DMS 273 treated with DMSO at 0.1 percent for 48 hours (cell line): ENCODE results near the gene ZDHHC18.
"Not testable (repeated sequence)": the region's sequence is repeated elsewhere in the genome, so short reads cannot be mapped to it uniquely, and the experiment has no call there.

ENCODE experiments used
- DNase-seq: peaks from one replicate; lab custom pipeline; 2025; lab: John Stamatoyannopoulos, UW

ZDHHC18 gene

DNA sequence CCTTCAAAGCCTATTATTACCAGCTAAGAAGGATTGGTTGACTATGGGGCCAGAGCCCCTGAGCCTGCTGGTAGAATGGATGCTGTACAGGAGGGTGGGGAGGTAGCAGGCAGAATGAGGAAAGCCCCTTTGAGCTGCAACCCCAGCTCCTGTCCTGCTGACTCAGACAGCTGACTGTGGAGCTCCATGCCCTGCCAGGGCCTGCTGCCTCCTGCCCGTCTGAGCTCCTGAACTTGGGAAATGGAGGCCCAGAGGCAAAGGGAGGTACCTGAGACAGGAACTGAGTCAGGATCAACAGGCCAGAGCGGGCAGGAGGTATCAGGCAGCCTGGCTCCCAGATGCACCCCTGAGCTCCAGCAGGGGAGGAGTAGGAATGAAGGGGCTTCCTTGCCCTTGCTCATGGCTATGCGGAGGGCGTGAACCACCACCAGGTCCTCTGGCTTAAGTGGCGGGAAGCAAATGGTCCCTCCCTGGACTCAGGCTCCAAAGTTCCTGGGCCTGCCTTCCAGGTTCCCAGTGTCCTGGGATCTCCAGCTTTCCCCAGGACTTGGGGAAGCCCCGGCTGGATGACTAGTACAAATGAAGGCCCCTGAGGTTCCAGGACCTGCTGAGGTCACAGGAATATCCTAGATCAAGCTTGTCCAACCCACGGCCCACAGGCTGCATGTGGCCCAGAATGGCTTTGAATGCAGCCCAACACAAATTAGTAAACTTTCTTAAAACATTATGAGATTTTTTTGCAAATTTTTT lies 32.6 kb downstream of the ZDHHC18 start:
- DNase-seq: no peak

DNA sequence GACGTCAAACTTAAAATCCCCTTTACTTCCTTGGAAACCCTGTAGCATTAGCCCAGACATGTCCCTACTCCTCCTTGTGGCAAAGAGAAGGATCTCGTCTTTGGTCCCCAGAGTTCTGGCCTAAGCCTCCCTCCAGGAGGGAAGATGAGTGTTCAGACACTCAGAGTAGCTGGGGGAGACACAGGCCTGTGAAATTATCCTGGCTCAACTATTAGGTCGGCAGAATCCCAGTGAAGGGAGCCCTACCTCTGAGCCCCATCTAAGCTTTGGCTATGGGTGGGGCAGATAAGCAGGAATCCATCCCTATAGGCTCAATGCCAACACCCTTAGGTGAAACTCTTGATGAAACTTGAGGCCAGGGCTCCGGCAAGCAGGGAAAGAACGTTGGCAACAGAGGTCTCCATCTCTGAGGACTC lies 34.8 kb downstream of the ZDHHC18 start:
- DNase-seq: no peak

DNA sequence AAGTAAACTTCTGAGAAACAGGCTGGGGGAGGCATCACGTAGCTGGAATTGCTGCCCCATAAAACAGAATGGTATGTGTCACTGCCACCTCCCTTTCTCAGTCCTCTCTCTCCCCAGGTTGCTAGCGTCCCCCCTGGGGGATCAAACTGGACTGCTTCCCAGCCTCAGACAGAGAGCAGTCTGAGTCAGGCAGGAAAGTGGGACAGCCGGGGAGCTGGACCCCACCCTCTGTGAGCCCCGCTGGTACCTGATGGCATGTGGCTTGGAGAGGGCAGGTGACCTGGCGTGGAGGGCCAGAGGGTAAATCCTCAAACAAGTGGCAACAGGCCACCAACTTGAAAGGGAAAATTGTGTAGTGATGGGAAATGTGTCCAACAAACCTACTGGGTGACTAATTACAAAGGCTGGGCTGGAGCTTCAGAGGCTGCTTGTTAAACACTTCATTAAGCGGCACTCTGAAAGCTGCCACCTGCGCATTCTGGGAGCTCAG lies 35.4 kb downstream of the ZDHHC18 start:
- no peak for DNase-seq

DNA sequence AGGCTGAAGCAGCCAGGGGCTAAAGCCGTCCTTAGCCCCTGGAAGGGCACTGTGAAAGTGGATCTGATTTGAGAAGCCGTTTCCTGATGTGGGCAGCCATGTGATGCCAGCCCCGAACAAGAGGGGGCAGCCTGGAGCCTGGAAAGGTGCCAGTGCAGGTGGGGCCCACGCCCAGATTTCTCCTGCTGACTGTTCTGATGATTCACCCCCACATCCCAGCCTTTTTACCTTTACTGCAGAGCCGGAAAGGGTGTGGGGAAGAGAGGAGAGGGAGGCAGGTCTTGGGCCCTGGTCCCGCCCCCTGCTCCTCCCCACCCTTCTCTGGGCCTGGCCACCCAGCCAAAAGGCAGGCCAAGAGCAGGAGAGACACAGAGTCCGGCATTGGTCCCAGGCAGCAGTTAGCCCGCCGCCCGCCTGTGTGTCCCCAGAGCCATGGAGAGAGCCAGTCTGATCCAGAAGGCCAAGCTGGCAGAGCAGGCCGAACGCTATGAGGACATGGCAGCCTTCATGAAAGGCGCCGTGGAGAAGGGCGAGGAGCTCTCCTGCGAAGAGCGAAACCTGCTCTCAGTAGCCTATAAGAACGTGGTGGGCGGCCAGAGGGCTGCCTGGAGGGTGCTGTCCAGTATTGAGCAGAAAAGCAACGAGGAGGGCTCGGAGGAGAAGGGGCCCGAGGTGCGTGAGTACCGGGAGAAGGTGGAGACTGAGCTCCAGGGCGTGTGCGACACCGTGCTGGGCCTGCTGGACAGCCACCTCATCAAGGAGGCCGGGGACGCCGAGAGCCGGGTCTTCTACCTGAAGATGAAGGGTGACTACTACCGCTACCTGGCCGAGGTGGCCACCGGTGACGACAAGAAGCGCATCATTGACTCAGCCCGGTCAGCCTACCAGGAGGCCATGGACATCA lies 36.5 kb downstream of the ZDHHC18 start, which contains the start of gene SFN:
Gene SFN, plus strand, starts transcription at position 369 of the 904 bp plus-strand sequence. Its CDS starts 64 bp downstream, at position 433.
- no peak for DNase-seq

DNA sequence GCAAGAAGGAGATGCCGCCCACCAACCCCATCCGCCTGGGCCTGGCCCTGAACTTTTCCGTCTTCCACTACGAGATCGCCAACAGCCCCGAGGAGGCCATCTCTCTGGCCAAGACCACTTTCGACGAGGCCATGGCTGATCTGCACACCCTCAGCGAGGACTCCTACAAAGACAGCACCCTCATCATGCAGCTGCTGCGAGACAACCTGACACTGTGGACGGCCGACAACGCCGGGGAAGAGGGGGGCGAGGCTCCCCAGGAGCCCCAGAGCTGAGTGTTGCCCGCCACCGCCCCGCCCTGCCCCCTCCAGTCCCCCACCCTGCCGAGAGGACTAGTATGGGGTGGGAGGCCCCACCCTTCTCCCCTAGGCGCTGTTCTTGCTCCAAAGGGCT lies 37.2 kb downstream of the ZDHHC18 start:
- no peak for DNase-seq

DNA sequence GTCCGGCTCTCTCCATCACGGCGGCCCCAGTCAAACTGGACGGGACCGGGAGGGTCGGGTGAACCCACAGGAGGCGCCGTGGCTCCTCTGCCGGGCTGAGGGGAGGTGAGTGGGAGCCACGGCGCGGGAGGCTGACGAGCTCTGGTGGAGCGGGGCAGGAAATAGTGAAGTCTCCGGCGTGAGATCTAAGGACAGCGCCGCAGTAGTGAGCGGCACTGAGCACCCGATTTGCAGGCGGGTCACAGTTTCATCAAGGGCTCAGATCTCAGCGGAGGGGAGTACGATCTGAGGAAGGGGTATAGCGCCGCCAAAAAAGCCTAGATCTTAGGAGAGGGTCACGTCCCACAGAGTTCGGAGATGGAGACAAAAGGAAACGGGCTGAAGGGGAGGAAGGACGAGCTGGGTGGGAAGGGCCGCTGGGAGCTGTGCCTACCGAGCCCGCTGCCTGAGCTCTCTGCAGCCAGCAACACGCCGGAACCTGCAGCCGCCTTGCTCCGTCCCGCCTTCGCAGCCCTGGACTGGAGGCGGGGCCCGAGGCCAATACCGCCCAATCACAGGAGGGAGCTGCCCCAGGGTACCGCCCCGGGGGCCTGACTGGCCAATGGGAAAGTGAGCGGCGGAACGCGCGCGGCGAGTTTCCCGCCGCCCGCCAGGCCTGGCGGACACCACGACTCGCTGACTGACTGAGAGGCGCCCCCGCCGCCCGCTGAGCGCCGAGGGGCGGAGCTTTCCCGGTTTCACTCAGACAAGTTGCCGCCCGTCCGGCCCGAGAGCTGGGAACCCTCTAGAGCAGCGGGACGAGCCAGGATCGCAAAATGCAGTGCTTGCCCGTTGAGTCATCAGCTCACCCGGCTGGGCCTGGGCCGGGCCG lies 38.4 kb downstream of the ZDHHC18 start:
- DNase-seq: peak; percentile 94

DNA sequence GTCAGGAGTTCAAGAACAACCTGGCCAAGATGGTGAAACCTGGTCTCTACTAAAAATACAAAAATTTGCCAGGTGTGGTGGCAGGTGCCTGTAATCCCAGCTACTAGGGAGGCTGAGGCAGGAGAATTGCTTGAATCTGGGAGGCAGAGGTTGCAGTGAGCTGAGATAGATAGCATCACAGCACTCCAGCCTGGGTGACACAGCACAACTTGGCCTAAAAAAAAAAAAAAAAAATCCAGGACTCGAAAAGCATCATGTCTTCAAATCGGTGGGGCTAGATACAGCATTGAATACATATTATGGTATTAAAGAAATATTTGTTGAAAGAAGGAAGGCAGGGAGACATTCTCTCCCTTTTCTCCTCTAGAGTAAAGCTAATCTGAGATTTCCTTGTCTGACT lies 46.6 kb downstream of the ZDHHC18 start:
- not testable (repeated sequence) for DNase-seq

DNA sequence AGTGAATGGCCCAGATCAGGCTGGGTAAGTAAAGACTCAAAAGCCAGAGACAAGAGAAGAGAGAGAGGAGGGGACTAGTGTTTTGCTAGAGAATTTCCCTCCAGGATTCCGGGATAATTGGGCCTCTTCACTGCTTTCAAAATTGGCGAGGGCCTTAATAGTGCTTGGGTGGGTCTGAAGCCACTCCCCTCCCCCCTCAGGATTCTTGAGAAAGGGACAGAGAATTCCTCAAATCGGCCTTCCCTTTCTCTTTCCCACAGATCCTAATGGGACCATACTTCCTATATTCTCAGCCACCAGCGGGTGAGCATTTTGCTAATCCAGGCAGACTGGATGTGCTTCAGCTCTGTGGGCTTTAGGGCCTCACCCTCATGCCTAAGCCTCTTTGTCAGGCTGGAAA lies 48.4 kb downstream of the ZDHHC18 start:
- no peak for DNase-seq

DNA sequence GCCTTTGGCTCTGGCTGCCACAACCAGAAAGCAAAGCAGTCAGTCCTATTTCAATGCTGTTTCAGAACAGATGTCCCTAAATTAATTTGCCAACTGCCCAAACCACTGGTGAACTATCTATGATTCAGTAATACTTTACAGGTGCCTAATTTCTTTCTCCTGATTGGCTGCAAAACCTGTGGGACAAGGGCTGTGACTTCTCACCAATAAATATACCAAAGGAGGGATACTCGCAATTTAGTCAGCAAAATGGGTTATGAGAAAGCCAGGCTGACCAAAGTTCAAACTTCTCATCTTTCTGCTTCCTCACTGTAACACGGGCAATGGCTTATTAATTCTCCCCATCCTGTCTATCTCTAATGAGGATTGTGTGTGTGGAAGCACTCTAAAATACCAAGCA lies 50.8 kb downstream of the ZDHHC18 start:
- DNase-seq: no peak

DNA sequence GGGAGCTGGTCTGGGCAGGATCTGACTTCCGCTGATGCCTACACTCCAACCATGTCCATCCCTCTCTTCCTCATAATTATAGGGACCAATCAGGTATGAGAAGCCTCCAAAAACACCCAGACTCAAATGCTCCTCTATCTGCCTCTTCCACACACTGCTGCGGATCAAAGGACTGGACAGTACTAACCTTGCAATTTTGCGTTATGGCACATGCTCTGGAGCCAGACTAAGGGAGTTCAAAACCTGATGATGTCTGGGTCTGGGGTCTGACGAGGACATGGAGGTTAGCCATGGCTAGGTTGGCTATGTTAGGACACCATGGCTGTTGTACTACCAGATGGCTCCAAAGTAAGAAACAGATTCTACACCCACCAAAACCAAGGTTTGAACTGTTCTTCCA lies 53.3 kb downstream of the ZDHHC18 start:
- no peak for DNase-seq

DNA sequence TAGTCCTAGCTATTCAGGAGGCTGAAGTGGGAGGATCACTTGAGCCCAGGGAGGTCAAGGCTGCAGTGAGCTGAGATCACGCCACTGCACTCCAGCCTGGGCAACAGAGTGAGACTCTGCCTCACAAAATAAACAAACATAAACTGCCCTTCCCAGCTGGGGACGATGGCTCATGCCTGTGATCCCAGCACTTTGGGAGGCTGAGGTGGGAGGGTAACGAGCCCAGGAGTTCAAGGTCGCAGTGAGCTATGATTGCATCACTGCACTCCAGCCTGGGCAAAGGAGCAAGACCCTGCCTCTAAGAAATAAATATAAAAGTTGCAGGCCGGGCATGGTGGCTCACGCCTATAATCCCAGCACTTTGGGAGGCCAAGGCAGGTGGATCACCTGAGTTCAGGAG lies 55.1 kb downstream of the ZDHHC18 start:
- not testable (repeated sequence) for DNase-seq

DNA sequence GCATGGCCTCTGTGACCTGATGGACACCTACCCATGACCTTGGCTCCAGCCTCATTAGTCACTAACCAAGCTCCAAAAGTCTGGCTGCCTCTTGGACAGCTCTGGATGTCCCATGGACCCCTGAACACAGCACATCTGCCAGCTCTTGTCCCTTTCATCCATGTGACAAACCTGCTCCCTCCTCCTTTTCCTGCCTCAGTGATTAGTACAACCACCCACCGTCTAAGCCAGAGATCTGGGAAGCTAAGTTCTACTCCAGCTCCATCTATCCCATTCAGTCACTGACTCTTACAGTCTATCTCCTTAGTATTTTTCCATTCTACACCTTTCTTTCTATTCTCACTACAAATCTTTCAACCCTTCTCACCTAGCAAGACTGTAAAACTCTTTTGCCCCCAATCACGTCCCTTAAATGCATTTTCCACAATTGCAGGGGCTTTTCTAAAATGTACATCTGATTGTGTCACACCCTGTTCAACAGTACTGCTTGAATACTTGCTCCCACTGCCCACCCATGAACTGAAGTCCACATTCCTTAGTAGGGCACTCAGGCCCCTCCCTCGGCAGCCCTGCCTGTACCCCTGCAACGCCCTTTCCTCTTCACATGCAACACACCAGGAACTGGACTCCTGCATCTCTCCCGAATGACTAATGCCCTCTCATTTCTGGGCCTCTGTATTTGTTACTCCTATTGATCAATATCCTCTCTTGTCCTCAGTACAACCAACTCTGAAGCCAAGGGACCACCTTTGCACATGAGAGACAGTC lies 56.4 kb downstream of the ZDHHC18 start:
- no peak for DNase-seq

DNA sequence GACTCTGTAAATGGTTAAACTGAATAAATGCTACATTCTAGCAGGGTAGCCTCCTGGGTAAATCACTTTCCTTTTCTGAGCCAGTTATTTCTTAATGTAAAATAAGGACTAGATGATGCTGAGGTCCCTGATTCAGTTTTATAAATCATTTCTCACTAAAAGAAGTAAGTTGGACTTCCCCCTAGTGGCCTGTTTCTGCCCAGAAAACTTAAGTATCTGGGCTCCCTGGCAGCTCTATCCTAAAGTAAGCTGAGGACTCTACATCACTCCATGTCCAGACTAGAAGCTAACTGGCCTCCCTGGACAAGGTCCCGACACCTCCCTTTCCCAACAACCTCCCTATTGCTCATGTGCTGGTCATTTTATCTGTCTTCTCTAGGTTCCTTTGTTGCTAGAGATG lies 60.6 kb downstream of the ZDHHC18 start:
- peak; percentile 17 for DNase-seq

DNA sequence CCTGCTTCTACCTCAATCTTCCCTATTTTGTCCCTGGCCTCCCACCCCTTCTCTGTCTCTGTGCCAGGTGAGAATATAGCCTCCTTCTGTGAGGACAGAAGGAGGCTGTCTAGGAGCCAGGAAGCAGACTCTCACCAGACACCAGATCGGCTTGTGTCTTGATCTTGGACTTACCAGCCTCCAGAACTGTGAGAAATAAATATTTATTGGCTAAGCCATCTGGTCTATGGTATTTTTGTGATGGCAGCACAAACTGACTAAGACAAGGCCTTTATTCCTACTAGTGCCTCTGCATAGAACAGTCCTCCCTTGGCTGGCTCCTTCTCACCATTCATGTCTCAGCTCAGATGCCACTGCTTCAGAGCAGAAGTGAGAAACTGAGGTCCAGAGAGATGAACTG lies 61.7 kb downstream of the ZDHHC18 start:
- DNase-seq: no peak

DNA sequence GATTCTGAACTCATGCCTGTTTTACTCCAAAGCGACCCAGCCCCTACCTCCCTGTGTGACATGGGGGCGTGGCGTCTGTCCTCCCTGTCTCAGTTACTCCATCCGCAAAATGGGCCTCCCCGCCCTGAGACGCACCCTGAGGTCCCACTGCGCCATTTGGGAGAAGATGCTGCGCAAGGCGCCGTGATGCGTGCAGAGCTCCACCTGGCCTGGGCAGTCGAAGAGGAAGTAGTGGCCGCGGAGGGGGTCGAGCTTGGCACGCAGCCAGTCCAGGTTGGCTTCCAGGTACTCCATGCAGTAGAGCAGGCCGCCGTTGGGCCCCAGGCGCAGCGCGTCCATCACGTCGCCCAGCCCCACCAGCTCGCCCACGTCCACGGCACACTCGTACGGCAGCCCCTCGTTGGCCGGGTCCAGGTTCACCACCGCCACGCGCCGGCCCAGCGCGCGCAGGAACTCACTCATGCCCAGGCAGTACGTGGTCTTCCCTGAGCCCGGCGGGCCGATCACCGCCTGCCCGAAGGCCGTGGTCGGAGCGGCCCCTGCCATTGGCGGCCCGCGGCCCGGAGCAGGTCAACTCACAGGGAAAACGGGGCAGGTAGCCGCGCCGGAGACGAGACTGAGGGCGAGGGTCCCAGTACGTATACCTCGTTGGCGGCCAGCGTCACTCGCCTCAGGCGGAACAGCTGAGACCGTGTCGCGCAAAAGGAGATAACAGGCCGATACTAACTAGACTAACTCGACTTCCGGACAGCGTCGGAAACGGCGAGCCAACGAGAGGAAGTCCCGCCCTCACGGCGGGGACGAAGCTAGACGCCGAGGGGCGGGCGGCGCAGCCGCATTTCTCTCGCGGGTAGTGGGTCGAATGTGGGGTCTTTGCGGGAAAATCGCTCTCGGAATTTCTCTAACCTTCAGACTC lies 63.3 kb downstream of the ZDHHC18 start, which contains the start of gene GPN2:
Gene GPN2, minus strand, starts transcription at position 733 of the 916 bp plus-strand sequence. Its CDS starts 187 bp downstream, at position 546.
- peak; percentile 26 for DNase-seq

DNA sequence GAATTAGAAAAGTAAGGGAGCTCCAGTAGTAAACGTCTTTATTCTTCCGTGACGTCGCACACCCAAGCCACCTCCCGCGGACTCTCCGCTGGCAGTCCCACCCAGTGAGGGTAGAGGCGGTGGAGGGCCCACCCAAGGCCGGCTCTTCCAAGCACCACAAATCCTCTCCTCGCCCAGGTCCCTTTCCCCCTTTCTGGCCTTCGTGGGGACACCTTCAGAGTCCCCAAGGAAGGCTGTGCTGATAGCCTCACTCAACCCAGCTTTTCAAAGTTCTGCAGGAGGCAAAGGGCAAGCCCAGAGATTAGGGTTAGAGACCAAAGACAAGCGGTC lies 63.9 kb downstream of the ZDHHC18 start:
- no peak for DNase-seq

DNA sequence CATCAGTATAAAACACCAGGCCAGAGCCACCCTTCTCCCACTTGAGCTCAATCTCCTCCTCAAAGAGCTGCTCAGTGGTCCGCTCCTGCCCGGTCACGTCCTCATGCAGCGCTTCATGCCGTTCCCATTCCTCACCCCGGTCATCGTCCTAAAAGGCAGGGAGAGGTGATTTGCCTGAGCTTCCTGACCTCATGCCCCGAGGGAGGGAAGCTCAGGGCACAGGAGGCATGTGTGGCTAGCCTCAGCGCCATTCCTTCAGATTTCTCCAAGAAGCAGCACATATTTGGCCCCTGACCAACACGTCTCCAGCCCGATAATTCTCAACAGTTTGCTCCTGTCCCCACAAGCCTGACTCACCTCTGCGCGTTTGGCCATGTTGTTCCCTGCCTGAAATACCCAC lies 67.8 kb downstream of the ZDHHC18 start:
- no peak for DNase-seq

DNA sequence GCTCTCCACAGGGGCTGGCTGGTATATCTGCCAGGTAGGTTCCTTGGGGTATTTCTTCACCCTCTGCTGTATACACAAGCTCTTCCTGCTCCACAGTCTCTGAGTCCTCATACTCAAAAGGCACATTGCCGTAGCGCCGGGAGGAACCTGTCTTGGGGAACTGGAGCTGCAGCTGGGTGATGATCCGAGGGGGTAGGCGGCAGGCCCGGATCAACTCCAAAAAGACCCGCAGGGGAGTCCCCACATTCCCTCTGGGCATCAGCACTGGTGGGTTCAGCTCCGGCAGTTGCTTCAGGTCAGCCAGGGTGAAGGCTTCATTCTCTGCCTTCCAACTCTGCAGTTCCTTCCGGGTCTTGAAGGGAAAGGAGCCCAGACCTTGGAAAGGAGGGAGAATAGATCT lies 70.9 kb downstream of the ZDHHC18 start:
- DNase-seq: no peak

DNA sequence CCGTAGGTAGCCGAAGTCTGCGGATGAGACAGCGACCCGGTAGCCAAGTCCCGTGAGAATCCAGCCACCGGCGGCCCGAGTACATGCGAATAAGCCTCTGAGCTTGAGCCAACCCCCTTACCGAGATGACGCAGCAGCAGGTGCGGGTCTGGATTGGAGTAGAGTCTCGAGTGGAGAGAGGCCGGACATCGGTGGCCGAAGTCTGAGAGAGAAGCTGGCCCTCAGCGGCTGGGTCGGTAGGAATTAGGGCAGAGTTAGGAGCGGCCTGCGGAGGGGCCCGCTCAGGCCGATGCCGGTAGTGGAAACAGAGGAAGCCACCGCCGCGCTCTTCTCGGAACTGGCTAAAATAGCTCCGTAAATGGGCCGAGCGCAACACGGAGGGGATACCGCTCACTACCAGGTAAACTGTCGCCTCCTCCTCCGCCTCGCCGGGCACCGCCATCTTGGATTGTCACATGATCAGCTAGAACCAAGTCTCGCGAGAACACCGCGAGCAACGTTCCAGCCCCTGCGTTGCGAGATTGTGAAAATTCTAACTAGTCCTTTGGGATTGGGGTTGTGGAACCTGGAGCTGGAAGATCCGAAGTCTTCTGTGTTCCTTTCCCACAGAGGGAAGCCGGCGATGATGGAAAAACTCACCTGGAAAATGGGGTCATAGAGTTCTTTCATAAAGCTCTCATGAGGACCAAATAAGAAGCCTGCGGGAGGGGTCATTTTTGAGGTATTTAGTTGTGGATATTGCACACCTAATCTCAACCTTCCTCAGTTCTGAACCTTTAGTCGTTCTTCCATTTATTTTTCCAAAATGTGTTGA lies 73.7 kb downstream of the ZDHHC18 start, which contains the start of gene GPATCH3:
Gene GPATCH3, minus strand, starts transcription at position 467 of the 814 bp plus-strand sequence. Its CDS starts 25 bp downstream, at position 442.
- DNase-seq: peak; percentile 69
